Liver (tissue), 3 donors: ENCODE results near the gene GPM6B.

ENCODE experiments used
- CTCF ChIP-seq: fragments of 150-350 bp; IDR thresholded peaks from 2 replicates; pipeline ENCODE4 v1.5.1; 2017; ENCODE audit warnings: improper control_type of control experiment, low read depth, low read length; ENCODE audit not compliant: missing input control
- FOXA1 ChIP-seq: IDR thresholded peaks from 2 replicates; pipeline ENCODE4 v1.6.1; 2016; ENCODE audit warnings: antibody characterized with exemption
- JUND ChIP-seq, 2 donors: IDR thresholded peaks; 2 replicates each; pipeline ENCODE4 v1.6.1; 2016; ENCODE audit warnings: antibody characterized with exemption in 2 of 2
- REST ChIP-seq: IDR thresholded peaks from 2 replicates; pipeline ENCODE4 v1.6.1; 2016; ENCODE audit warnings: antibody characterized with exemption, mild to moderate bottlenecking
- SP1 ChIP-seq: IDR thresholded peaks from 2 replicates; pipeline ENCODE4 v1.6.1; 2018; ENCODE audit warnings: antibody characterized with exemption, mild to moderate bottlenecking
- TAF1 ChIP-seq: conservative IDR thresholded peaks from 2 replicates; pipeline ENCODE4 v1.6.1; 2016; ENCODE audit warnings: antibody characterized with exemption, mild to moderate bottlenecking
- ZBTB33 ChIP-seq: IDR thresholded peaks from 2 replicates; pipeline ENCODE4 v1.6.1; 2016; ENCODE audit warnings: antibody characterized with exemption
- donor health status: healthy.
- donor health status: healthy.

- no peak for TF ChIP-seq SP1
- TF ChIP-seq TAF1 = no peak
- TF ChIP-seq ZBTB33 = no peak
- TF ChIP-seq CTCF = no peak
- TF ChIP-seq JUND (IDR thresholded peaks at IDR 0.05) = no peak
- TF ChIP-seq REST = no peak
- no peak for TF ChIP-seq FOXA1
Measured at GRCh38 chrX:13816176-13816575, 717 bp downstream of the GPM6B start.
